ENCODE results near the gene ADIPOR1.
"Not testable (repeated sequence)": the region's sequence is repeated elsewhere in the genome, so short reads cannot be mapped to it uniquely, and the experiment has no call there.

ADIPOR1 gene

DNA sequence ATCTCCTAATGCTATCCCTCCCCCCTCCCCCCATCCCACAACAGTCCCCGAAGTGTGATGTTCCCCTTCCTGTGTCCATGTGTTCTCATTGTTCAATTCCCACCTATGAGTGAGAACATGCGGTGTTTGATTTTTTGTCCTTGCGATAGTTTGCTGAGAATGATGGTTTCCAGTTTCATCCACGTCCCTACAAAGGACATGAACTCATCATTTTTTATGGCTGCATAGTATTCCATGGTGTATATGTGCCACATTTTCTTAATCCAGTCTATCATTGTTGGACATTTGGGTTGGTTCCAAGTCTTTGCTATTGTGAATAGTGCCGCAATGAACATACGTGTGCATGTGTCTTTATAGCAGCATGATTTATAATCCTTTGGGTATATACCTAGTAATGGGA, 21.7 kb downstream of the ADIPOR1 start:
- not testable (repeated sequence) for DNase-seq

DNA sequence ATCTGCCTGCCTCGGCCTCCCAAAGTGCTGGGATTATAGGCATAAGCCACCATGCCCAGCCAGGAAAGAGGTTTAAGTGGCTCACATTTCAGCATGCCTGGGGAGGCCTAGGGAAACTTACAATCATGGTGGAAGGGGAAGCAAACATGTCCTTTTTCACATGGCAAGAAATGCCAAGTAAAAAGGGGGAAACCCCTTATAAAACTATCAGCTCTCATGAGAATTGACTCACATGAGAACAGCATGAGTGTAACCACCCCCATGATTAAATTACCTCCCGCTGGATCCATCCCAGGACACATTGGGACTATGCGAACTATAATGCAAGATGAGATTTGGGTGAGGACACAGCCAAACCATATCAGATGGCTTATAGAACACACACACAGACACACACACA, 22.3 kb downstream of the ADIPOR1 start:
- DNase-seq: no peak

DNA sequence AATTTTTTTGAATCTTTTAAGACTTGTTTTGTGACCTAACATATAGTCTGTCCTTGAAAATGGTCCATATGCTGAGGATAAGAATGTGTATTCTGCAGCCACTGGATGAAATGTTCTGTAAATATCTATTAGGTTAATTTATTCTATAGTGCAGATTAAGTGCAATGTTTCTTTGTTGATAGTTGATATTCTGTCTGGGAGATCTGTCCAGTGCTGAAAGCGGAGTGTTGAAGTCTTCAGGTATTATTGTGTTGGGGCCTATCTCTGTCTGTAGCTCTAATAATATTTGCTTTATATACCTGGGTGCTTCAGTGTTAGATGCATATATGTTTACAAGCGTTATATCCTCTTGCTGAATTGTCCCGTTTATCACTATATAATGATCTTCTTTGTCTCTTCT, 23.4 kb downstream of the ADIPOR1 start:
- no peak for DNase-seq

DNA sequence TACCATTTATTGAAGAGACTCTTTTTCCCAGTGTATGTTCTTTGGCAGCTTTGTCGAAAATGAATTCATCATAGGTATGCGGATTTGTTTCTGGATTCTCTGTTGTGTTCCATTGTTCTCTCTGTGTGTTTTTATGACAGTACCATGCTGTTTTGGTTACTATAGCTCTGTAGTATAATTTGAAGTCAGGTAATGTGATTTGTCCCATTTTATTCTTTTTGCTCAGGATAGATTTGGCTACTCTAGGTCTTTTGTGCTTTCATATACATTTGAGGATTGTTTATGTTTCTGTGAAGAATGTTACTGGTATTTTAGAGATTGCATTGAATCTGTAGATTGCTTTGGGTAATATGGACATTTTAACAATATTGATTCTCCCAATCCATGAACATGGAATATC, 25.6 kb downstream of the ADIPOR1 start:
- no peak for DNase-seq

DNA sequence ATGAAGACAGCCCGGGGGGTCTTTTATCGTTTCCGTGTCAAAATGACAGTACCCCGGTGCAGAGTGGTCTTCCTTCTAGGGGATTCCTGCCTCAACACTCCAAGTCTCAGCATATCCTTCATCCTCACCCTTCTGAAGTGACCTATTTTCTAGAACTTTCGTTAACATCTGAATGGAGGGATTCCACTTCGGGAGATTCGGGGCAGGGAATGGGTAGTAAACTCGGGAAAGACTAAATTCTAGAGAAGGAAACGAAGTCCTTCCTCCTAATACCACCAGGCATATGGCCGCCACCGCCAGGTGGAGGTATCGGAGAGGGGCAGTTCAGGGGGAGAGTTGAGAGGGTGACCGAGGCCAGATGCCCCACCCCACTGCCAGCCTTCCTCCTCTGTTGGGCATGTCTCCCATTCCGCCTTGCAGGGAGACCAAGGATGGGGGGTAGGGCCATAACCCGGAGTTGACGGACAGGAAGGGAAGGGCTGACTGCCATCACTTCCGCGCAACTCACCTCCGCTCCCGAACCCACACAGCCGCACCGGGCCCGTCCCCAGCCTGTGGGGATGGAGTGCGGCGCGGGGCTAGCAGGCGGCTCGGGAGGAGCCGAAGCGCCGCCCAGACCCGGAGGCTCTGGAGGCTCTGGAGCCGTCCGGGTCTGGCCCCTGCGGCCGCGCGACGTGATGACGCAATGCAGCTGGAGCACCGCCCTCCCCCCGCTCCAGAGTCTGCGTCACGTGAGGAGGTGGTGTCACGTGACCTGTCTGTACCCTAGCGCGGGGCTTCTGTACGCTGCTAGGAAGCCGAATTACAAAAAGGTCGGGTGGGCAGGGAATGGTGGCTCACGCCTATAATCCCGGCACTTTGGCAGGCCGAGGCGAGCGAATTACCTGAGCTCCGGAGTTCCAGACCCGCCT, 31.3 kb downstream of the ADIPOR1 start, which contains the start of gene KLHL12:
TSS of gene KLHL12 (minus strand) at position 654 of the 911 bp plus-strand sequence. CDS start 2,072 bp downstream, outside the sequence.
- DNase-seq: peak; percentile 97

DNA sequence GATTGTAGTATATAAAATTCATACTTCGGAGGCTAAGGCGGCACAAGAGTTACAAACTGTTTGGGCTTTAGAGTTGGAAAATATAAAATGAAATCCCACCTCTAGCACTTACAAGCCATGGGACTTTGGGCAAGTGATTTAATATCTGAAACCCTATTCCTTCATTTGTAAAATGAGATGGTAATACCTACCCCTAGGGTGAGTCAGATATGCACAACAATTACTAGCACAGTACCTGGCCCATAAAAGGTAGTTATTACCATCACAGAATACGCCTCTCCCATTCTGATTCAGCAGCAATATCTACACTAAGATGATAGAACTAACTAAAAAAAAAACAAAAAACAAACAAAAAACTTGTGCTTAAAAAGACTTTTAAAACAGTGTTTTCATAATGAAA, 34.6 kb downstream of the ADIPOR1 start:
- no peak for DNase-seq

DNA sequence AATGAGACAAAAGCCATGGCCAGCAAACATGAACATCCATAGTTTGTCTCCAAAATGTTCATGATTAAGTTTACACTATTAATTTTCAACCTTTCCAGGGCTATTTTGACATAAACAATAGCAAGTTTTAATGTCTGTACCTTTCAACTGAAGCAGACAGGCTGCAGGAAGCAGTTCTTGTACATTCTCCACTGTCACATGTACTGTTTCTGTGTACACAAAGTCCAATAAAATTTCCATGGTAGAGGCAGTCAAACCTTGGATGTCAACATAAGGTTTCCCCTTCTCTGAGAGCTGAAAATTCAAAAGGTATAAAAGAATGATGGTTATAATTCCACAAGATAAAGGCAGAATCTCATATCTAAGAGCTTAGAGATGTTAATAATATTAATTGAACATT, 38.5 kb downstream of the ADIPOR1 start:
- no peak for DNase-seq

DNA sequence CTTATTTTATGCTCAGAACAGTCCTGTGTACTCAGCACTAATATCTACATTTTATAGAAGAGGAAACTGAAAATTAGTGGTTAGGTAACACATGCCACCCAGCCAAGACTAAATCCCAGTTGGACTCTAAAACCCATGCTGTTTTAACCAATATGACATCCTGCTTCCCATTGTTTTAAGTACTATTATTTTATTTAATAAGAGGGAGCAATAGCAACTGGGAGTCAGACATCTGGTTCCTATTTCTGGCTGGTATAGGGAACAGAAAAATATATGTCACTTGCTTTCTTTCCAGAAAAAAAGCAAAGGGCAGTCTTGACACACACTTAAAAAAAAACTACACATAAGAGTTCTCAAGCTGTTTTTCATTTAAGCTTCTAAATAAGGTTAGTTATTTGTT, 43.0 kb downstream of the ADIPOR1 start:
- DNase-seq: no peak

DNA sequence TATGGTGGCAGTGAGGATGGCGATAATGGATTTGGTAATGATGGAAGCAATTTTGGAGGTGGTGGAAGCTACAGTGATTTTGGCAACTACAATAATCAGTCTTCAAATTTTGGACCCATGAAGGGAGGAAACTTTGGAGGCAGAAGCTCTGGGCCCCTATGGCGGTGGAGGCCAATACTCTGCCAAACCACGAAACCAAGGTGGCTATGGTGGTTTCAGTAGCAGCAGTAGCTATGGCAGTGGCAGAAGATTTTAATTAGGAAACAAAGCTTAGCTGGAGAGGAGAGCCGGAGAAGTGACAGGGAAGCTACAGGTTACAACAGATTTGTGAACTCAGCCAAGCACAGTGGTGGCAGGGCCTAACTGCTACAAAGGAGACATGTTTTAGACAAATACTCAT, 45.6 kb downstream of the ADIPOR1 start:
- DNase-seq: not testable (repeated sequence)

DNA sequence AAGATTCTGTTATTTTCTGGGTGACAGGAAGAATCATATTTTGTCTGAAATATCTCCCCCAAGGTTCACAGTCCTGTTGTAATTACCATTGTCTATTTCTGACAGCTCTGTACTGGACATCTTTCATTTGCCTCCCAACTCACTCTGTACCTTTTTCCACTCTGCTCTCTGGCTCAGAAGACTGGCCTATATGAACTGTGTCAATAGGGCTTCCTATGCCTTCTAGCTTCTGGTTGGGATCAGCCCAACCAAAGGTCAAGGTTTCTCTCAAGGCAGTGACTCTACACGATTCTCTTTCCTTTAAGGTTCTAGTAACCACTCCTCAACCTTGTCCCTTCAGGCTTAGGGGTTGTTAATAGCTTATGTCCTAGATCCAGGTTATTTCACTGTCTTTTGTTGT, 48.6 kb downstream of the ADIPOR1 start:
- DNase-seq: no peak

DNA sequence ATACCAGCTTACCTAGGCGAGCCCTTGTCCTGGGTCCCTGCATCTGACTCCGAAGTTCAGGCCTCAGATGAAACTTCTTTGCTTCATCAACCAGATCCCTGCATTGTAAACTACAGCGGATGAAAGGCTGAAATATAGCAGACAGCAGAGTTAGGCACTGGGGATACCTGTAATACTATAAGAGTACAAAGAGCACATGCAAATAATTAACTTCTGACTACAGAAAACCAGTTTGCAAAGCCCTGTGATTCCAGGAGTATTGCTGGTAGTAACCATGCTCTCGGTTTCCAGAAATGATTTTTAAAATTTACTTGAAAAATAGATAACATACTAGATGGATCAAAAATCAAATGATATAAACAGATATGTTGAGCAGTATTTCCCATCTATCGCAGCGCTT, 49.1 kb downstream of the ADIPOR1 start:
- no peak for DNase-seq

DNA sequence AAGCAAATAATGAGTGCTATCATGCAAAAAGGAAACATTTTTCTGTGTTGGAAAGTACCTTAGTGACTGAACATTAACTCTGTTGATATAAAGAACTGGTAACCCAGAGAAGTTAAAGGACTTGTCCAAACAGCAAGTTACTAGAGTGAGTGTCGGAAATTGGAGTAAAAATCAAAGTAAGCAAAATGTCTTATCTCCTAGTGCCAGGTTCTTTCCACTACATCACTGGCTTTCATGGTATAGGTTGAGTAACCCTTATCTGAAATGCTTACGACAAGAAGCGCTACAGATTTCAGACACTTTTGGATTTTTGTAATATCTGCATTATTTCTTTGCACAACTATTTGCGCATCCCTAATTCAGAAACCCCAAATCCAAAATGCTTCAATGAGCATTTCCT, 52.8 kb downstream of the ADIPOR1 start:
- DNase-seq: no peak

DNA sequence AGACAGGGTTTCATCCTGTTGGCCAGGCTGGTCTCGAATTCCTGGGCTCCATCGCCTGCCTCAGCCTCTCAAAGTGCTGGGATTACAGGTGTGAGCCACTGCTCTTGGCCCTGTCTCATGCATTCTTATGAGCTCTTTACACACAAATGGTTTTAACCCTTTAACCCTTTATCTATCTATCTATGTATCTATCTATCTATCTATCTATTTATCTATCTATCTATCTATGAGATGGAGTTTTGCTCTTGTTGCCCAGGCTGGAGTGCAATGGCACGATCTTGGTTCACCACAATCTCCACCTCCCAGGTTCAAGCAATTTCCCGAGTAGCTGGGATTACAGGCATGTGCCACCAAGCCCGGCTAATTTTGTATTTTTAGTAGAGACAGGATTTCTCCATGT, 54.3 kb downstream of the ADIPOR1 start:
- not testable (repeated sequence) for DNase-seq

DNA sequence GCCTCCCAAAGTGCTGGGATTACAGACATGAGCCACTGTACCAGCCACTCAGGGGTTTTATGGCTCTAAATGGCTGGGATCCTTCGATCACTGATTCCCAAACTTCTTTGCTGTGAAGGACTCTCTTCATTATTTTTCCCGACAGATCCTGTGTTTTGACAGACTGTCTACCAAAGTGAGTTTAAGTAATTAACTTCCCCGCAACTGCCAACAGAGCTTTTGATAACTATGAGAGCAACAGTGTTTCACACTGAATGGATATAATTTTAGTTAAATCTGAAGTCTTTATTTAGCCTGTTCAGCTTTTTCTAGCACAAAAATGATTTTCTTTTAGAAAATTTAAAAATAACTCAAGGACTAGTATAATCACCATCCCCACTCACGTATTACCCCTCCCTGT, 56.6 kb downstream of the ADIPOR1 start:
- DNase-seq: no peak

DNA sequence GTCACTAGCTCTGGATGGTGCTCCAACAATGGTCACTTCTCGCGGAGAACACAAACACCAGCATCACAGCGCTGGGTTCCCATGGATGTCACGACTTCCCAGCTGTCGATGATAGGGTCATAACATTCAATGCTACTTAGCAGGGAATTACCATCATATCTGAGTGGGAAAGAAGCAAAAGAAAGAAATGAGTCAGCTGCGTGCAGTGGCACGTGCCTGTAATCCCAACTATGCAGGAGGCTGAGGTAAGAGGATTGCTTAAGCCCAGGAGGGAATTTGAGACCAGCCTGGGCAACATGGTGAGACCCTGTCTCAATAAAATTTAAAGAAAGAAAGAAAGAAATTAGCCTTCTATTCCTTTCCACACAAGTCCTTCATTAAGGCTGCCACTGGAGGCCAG, 65.6 kb downstream of the ADIPOR1 start:
- DNase-seq: no peak

All from NCI-H1105 (cell line).